Renal cortical epithelial cell (primary cell): Measurements from ENCODE around the gene SMIM14. TPM values are rescaled to one million over a fixed set of nuclear protein-coding genes. Genes with fewer than 3 reads are reported as not detected.
"Not testable (repeated sequence)": the region's sequence is repeated elsewhere in the genome, so short reads cannot be mapped to it uniquely, and the experiment has no call there.

Experiments
- DNase-seq: peaks from one replicate; pipeline ENCODE4 v3.0.0-alpha.2; 2011; ENCODE audit warnings: low read depth
- total RNA-seq: library from RNA; depleted of rRNA; stranded (reverse); fragments of >200 nt; gene quantifications from 2 replicates; pipeline ENCODE4 v1.2.3, GENCODE V29; 2014

SMIM14 gene
- total RNA-seq, 1 donor from 2014 or later: 89.7 TPM

DNA sequence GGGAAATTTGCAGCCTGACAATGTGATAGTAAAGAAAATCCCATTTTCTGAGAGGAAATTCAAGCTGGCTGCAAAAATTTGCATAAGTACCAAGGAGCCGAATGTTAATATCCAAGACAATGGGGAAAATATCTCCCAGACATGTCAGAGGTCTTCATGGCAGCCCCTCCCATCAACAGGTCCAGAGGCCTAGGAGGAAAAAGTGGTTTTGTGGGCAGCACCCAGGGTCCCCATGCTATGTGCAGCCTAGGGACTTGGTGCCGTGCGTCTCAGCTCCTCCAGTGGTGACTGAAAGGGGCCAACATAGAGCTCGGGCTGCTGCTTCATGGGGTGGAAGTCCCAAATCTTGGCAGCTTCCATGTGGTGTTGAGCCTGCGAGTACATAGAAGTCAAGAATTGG is 105.1 kb downstream of the SMIM14 start:
- DNase-seq: no peak

- DNase-seq: not testable (repeated sequence)
These were observed 106.4 kb downstream of the SMIM14 start for GRCh38 chr4:39532237-39532636.

GRCh38 chr4:39530682-39531081 is 108.0 kb downstream of the SMIM14 start:
- no peak for DNase-seq

DNA sequence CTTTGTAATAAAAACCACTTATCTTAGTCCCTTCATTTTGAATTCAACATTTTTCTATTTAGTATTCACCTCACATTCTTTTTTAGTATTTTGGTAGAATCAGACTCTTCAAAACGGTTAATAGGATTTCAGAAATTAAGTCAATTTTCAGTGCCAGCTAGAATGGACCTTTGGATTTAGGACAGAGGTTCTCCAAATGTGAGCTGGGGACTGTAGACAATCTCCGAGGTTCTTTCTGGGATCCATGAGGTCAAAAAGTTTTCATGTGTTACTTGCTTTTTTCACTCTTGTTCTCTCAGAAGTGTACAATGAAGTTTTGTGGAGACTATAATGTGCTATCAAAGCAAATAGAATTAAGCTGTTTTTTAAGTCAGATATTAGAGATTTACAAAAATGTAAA is 109.1 kb downstream of the SMIM14 start:
- no peak for DNase-seq

DNA sequence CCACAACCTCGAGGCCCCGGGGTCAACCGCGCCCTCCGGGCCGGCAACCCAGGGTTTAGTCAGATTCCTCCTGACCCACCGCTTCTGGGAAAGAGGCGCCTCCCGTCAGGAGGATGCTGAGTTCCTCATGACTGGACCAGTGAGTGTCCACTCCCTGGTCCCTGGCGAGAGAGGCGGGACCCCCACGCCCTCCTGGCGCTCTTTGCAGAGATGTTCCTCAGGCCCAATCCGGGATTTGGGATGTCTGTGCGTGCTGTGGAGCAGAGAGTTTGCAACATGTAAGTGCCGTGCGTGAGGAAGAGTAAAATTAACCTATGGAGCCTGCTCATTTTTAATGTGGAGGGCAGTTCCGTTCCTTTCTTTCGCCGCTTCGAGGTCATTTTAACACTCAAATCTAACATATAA is 110.6 kb downstream of the SMIM14 start:
- DNase-seq: no peak

DNA sequence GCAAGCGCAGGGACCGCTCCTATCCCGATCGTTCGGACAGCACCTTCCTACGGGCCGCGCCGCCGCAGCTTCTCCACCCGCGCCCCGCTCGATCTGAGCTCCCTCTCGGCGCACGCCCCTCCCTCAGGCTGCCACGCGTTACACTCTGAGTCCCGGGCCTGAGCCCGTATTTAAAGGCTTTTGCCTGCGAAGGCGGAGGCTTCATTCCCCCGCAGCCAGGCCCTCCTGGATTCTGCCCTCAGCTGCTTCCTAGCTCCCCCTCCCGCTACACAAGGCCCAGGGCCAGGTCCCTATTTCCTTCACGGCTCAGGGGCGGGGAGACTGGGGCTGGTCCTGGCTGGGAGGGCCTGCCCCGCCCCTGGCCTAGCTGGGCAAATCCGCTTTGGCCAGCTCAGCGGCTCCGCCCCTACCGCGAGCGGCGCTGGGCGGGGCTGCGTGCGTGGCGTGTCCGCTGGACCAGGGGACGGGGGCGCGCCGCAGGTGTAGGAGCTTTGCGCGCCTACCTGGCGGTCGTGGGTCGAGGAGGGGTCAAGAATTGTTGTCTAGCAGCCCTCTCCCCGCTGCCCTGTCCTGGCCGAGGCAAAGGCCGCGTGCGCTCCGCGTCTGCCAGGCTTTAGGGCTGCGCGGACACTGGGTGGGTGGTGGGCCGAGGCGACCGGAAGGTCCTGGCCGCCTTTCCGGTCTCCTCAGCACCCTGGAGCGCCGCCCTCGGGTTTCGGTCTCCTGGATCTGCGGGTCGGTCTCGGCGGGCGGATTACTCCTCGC is 111.2 kb downstream of the SMIM14 start, which contains the start of gene UGDH:
TSS of gene UGDH (minus strand) at position 144 of the 765 bp plus-strand sequence. CDS start 5,927 bp downstream, outside the sequence.
- peak; percentile 95 for DNase-seq

DNA sequence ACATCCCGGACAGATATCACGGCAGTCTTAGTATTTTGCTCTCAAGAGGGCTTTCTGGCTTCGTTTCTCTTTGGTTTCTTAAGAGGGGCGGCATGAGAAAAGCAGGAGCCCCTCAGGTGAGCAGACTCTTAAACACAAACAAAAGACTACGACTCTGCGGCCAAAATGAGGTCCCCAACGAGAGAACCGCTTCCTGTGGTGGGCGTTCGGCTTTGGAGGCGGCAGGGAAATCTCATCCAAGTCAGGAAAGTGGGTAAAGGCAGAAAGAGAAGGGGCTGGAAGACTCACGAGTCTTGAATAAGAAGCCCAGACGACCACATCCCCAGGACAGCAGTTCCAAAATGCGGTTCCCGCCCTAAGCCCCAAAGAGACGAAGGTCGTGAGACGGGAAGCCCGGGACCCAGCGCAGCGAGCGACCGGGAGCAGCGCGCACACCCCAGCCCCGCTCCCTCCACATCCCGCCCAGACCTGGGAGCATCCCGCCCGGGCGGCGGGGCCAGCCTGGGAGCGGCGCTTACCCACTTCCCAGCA is 111.8 kb downstream of the SMIM14 start:
- DNase-seq: no peak

- no peak for DNase-seq
These were observed 112.6 kb downstream of the SMIM14 start for GRCh38 chr4:39525822-39526690.

GRCh38 chr4:39524161-39524957 is 114.3 kb downstream of the SMIM14 start:
- DNase-seq: peak; percentile 56

GRCh38 chr4:39522068-39522467 is 116.6 kb downstream of the SMIM14 start:
- no peak for DNase-seq

- DNase-seq: no peak
These were observed 117.3 kb downstream of the SMIM14 start for GRCh38 chr4:39521253-39521919.

DNA sequence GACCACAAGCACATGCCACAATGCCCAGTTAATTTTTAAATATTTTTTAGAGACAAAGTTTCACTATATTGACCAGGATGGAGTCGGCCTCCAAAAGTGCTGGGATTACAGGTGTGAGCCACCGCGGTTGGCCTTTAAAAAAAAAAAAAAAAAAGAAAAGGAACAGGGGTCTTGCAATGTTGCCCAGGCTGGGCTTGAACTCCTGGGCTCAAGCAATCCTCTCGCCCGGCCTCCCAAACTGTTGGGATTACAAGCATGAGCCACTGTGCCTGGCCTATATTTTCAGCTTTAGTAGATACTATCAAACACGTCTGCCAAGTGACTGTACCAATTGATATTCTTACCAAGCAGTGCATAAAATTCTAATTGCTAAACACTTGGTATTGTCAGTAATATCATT is 120.2 kb downstream of the SMIM14 start:
- DNase-seq: no peak

- no peak for DNase-seq
These were observed 122.2 kb downstream of the SMIM14 start for GRCh38 chr4:39516407-39516966.

DNA sequence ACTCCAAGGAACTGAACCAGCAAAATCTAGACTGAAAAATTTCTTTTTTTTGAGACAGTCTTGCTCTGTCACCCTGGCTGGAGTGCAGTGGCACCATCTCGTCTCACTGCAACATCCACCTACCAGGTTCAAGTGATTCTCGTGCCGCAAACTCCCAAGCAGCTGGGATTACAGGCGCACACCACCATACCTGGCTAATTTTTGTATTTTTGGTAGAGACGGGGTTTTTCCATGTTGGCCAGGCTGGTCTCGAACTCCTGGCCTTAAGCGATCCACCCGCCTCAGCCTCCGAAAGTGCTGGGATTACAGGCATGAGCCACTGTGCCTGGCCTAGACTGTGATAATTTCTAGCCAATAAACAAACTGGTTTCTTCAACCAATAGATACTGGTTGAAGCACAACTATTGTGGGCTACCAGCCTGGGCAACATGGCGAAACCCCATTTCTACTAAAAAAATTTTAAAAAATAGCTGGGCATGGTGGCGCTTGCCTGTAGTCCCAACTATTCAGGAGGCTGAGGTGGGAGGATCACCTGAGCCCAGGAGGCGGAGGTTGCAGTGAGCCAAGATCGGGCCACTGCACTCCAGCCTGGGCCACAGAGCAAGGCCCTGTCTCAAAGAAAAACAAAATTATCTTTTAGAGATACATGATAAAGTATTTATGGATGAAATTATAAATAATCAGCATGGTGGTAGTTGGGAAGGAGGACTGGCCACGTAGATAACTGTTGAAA is 122.8 kb downstream of the SMIM14 start:
- not testable (repeated sequence) for DNase-seq

GRCh38 chr4:39514888-39515401 is 123.7 kb downstream of the SMIM14 start:
- peak; percentile 97 for DNase-seq

- not testable (repeated sequence) for DNase-seq
These were observed 124.4 kb downstream of the SMIM14 start for GRCh38 chr4:39514266-39514665.

GRCh38 chr4:39510348-39510929 is 128.2 kb downstream of the SMIM14 start:
- DNase-seq: no peak

DNA sequence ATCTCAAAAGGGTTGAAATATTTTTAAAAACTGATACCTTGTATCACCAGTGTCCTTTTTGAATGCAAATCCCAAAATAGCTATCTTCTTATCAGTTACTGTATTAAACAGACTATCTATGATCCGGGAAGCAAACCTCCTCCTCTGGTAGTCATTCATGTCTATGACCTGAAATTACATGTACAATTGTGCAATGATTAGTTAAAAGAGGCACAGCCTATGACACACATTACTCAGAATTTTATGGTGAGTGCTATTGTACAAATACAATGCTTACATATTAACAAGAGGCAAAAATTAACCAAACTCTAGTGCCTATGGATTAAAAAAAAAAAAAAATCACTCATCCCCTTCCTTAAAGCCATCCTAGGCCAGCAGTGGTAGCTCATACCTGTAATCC is 133.1 kb downstream of the SMIM14 start:
- DNase-seq: peak; percentile 82

DNA sequence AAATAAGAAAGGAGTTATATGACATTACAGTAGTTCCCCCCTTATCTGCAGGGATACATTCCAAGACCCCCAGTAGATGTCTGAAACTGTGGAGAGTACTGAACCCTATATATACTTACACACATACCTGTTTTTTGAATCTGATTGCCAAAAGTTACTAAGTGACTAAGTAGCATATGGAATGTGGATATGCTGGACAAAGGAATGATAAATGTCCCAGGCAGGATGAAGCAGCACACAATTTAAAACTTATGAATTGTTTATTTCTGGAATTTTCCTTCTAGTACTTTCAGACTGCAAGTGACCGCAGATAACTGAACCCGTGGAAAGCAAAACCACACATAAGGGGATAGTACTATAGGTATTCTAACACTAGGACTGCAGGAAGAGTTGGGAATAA is 134.1 kb downstream of the SMIM14 start:
- no peak for DNase-seq

- DNase-seq: not testable (repeated sequence)
These were observed 136.0 kb downstream of the SMIM14 start for GRCh38 chr4:39502664-39503035.
